SU-DHL-6 (cell line): ENCODE data around the gene RNF150.

ENCODE experiments used
- CTCF ChIP-seq: fragments of 200-600 bp; sonication (generic); IDR thresholded peaks from one replicate; pipeline ENCODE4 v1.5.1; 2017; ENCODE audit warnings: antibody characterized with exemption, mild to moderate bottlenecking, low read length, moderate library complexity; ENCODE audit not compliant: insufficient read depth, poor library complexity, severe bottlenecking
- EZH2phosphoT487 ChIP-seq: fragments of 200-600 bp; sonication (generic), shearing (Covaris generic); conservative IDR thresholded peaks from 2 replicates; pipeline ENCODE4 v1.6.1; 2018; ENCODE audit warnings: mild to moderate bottlenecking, antibody characterized with exemption, low read length, moderate library complexity, mixed read lengths

GRCh38 chr4:141009129-141009528 is 124.1 kb downstream of the RNF150 start:
- TF ChIP-seq CTCF (no peak), EZH2phosphoT487 (no peak)
